Neural progenitor cell (in vitro differentiated cells): ENCODE data around the gene UNC45A. TPM values are rescaled to one million over a fixed set of nuclear protein-coding genes. Genes with fewer than 3 reads are reported as not detected.
"Not testable (repeated sequence)": the region's sequence is repeated elsewhere in the genome, so short reads cannot be mapped to it uniquely, and the experiment has no call there.

Source experiments
- DNase-seq: peaks from one replicate; pipeline ENCODE4 v3.0.0-alpha.2; 2016; ENCODE audit warnings: low spot score
- H2AFZ ChIP-seq: fragments of 200-600 bp; sonication (generic); replicated peaks from 2 replicates; pipeline ENCODE4 v1.6.1; 2016; ENCODE audit warnings: antibody characterized with exemption
- H3F3A ChIP-seq: fragments of 200-600 bp; sonication (generic); 2 replicates; pipeline ENCODE4 v1.6.1; 2016; ENCODE audit warnings: antibody characterized with exemption, low read depth
- H3K27ac ChIP-seq: fragments of 200-600 bp; sonication (generic); 2 replicates; pipeline ENCODE4 v1.5.1; 2016; ENCODE audit warnings: mild to moderate bottlenecking
- H3K27me3 ChIP-seq: fragments of 200-600 bp; sonication (generic); 2 replicates; pipeline ENCODE4 v1.6.1; 2016; ENCODE audit warnings: mild to moderate bottlenecking, moderate library complexity
- H3K36me3 ChIP-seq: fragments of 200-600 bp; sonication (generic); 2 replicates; pipeline ENCODE4 v1.5.1; 2016
- H3K4me1 ChIP-seq: fragments of 200-600 bp; sonication (generic); 2 replicates; pipeline ENCODE4 v1.6.1; 2016; ENCODE audit warnings: mixed run types
- H3K4me2 ChIP-seq: fragments of 200-600 bp; sonication (generic); 2 replicates; pipeline ENCODE4 v1.6.1; 2016
- H3K4me3 ChIP-seq: fragments of 200-600 bp; sonication (generic); 2 replicates; pipeline ENCODE4 v1.5.1; 2016
- H3K79me2 ChIP-seq: fragments of 200-600 bp; sonication (generic); 2 replicates; pipeline ENCODE4 v1.6.1; 2016; ENCODE audit warnings: low read depth
- H3K9ac ChIP-seq: fragments of 200-600 bp; sonication (generic); 2 replicates; pipeline ENCODE4 v1.6.1; 2016
- H3K9me3 ChIP-seq: fragments of 200-600 bp; sonication (generic); 2 replicates; pipeline ENCODE4 v1.5.1; 2016; ENCODE audit warnings: low read depth
- H4K20me1 ChIP-seq: fragments of 200-600 bp; sonication (generic); 2 replicates; pipeline ENCODE4 v1.6.1; 2016; ENCODE audit warnings: low read depth
- H3K27ac Mint-ChIP-seq: 3 replicates; pipeline ENCODE4 v1.8.0; 2021; ENCODE audit warnings: mixed read lengths
- H3K27me3 Mint-ChIP-seq: 2 replicates; pipeline ENCODE4 v1.8.0; 2022; ENCODE audit warnings: low read depth, mild to moderate bottlenecking, inconsistent platforms, moderate library complexity, mixed read lengths; ENCODE audit not compliant: insufficient read depth
- H3K36me3 Mint-ChIP-seq: 3 replicates; pipeline ENCODE4 v1.8.0; 2021; ENCODE audit warnings: mixed read lengths
- H3K4me1 Mint-ChIP-seq: 3 replicates; pipeline ENCODE4 v1.8.0; 2021; ENCODE audit warnings: mixed read lengths
- H3K4me3 Mint-ChIP-seq: 3 replicates; pipeline ENCODE4 v1.8.0; 2021; ENCODE audit warnings: mild to moderate bottlenecking, moderate library complexity, mixed read lengths
- H3K9me3 Mint-ChIP-seq: 3 replicates; pipeline ENCODE4 v1.8.0; 2020; ENCODE audit warnings: mixed read lengths
- EZH2 ChIP-seq: fragments of 200-600 bp; sonication (generic); IDR thresholded peaks from 2 replicates; pipeline ENCODE4 v1.6.1; 2017; ENCODE audit warnings: antibody characterized with exemption, mild to moderate bottlenecking, moderate library complexity
- EZH2phosphoT487 ChIP-seq: fragments of 200-600 bp; sonication (generic); IDR thresholded peaks from 2 replicates; pipeline ENCODE4 v1.6.1; 2017; ENCODE audit warnings: antibody characterized with exemption
- total RNA-seq: library from RNA; depleted of rRNA; stranded (reverse); fragments of >200 nt; gene quantifications from 2 replicates; pipeline ENCODE4 v1.2.3, GENCODE V29; 2015; ENCODE audit warnings: low replicate concordance
- TF ChIP-seq, protein P1 (sequence below): fragments of 200-600 bp; sonication (generic); IDR thresholded peaks from 2 replicates; pipeline ENCODE4 v1.5.1; 2017; ENCODE audit warnings: antibody characterized with exemption, mild to moderate bottlenecking

The UNC45A gene
- total RNA-seq, 1 donor from 2014 or later = 47.7 TPM

DNA sequence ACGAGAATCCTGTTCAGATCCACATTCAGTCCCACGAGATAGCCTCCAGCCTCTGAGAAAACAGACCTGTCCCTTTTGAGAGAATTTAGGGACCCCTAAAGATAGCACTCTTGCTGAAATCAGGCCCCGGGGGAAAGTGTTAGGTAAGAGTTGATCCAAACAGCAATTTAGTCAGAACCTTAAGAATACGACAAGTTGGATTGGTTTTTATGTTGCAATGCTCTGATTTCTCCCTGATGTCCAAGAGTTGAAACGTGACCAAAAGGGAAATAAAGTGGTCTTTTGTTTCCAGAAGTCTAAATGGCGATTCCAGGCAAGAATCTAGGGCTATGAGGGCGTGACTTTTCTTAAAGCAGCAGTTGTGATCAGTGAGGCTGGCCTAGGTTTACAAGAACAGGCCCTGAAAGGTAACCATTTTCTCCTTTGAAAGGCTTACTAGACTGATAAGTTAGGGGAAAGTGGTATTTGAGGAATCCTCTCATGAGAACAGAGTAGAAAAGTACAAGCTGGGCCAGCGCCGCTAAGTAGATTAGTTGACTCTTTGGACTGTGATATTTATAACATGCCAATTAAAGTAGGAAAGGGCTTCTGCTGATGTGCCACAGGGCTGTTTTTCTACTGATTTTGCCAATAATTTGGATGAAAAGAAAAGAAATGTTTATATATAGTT is 27.1 kb upstream of the UNC45A start:
- no peaks in the 10 kb centered on the region for H3K36me3 ChIP-seq
- no peak overlapping the region for H3K9ac ChIP-seq
- H3K27ac ChIP-seq = no peak overlapping the region

DNA sequence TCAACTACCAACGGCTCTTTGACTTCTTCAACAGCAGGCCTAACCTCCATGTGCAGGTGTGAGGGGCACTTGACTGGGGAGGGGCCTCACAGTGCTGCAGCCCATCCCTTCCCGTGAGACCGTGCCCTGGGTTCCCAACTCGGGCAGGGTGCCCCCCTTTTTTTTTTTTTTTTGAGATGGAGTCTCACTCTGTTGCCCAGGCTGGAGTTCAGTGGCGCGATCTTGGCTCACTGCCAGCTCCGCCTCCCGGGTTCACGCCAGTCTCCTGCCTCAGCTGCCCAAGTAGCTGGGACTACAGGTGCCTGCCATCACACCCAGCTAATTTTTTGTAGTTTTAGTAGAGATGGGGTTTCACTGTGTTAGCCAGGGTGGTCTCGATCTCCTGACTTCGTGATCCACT is 25.6 kb upstream of the UNC45A start:
- H3K4me1 ChIP-seq, H2AFZ ChIP-seq, H3K79me2 ChIP-seq, H3K27me3 Mint-ChIP-seq, H3K27ac ChIP-seq, H3K9me3 ChIP-seq, H3F3A ChIP-seq, H3K27ac Mint-ChIP-seq, H3K27me3 ChIP-seq, H3K36me3 ChIP-seq, H3K9ac ChIP-seq, H4K20me1 ChIP-seq, H3K9me3 Mint-ChIP-seq, H3K4me3 ChIP-seq, H3K4me3 Mint-ChIP-seq, DNase-seq, H3K4me2 ChIP-seq, H3K4me1 Mint-ChIP-seq: not testable (repeated sequence)
- peaks cover 24% of the 10 kb centered on the region for H3K36me3 Mint-ChIP-seq

More for the DNA sequence above, 27.1 kb upstream of the UNC45A start:
- Mint-ChIP-seq H3K4me1 (no peaks in the 10 kb centered on the region), H3K36me3 (peaks cover 23% of the 10 kb centered on the region), H3K27ac (no peak overlapping the region), H3K9me3 (no peaks in the 10 kb centered on the region), H3K4me3 (no peak overlapping the region), H3K27me3 (peaks cover 2% of the 10 kb centered on the region)
- peaks cover 22% of the 10 kb centered on the region for H3K27me3 ChIP-seq
- peaks cover 9% of the 10 kb centered on the region for H3K4me1 ChIP-seq
- peaks cover 4% of the 10 kb centered on the region for H4K20me1 ChIP-seq
- H2AFZ ChIP-seq = no peak overlapping the region
- H3F3A ChIP-seq = peaks cover 12% of the 10 kb centered on the region
- H3K4me3 ChIP-seq = no peak overlapping the region
- DNase-seq = no peak
- no peaks in the 10 kb centered on the region for H3K9me3 ChIP-seq
- H3K79me2 ChIP-seq = no peaks in the 10 kb centered on the region
- TF ChIP-seq EZH2phosphoT487 (no peak), EZH2 (no peak)
- TF ChIP-seq, protein P1, sequence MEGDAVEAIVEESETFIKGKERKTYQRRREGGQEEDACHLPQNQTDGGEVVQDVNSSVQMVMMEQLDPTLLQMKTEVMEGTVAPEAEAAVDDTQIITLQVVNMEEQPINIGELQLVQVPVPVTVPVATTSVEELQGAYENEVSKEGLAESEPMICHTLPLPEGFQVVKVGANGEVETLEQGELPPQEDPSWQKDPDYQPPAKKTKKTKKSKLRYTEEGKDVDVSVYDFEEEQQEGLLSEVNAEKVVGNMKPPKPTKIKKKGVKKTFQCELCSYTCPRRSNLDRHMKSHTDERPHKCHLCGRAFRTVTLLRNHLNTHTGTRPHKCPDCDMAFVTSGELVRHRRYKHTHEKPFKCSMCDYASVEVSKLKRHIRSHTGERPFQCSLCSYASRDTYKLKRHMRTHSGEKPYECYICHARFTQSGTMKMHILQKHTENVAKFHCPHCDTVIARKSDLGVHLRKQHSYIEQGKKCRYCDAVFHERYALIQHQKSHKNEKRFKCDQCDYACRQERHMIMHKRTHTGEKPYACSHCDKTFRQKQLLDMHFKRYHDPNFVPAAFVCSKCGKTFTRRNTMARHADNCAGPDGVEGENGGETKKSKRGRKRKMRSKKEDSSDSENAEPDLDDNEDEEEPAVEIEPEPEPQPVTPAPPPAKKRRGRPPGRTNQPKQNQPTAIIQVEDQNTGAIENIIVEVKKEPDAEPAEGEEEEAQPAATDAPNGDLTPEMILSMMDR = no peak
- no peak overlapping the region for H3K4me2 ChIP-seq

DNA sequence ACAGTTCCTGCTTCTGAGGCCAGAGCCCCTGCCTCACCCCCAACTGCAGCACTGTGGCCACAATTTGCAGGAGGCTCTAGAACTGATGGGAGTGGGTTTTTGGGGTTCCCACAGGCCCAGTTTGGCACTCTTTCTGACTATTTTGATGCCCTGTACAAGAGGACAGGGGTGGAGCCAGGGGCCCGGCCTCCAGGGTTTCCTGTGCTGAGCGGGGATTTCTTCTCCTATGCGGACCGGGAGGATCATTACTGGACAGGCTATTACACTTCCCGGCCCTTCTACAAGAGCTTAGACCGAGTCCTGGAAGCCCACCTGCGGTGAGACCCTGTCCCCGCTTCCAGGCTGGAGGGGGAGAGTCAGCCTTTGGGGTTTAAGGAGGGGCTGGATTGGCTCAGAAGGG is 25.1 kb upstream of the UNC45A start:
- no peak overlapping the region for H3K4me2 ChIP-seq
- H3K4me3 ChIP-seq = no peak overlapping the region
- H3K27me3 ChIP-seq = peaks cover 2% of the 10 kb centered on the region
- no peak overlapping the region for H3K27ac ChIP-seq
- no peak for DNase-seq
- H4K20me1 ChIP-seq = no peaks in the 10 kb centered on the region
- TF ChIP-seq, protein P1 = no peak
- no peak for TF ChIP-seq EZH2phosphoT487
- no peak for TF ChIP-seq EZH2
- H3K9ac ChIP-seq = no peak overlapping the region
- Mint-ChIP-seq H3K27ac (no peak overlapping the region), H3K4me3 (no peak overlapping the region), H3K4me1 (no peaks in the 10 kb centered on the region), H3K36me3 (peaks cover 24% of the 10 kb centered on the region), H3K27me3 (peaks cover 1% of the 10 kb centered on the region), H3K9me3 (no peaks in the 10 kb centered on the region)
- H2AFZ ChIP-seq = no peak overlapping the region
- H3F3A ChIP-seq = no peaks in the 10 kb centered on the region
- no peaks in the 10 kb centered on the region for H3K9me3 ChIP-seq
- no peaks in the 10 kb centered on the region for H3K4me1 ChIP-seq
- H3K79me2 ChIP-seq = no peaks in the 10 kb centered on the region
- no peaks in the 10 kb centered on the region for H3K36me3 ChIP-seq

DNA sequence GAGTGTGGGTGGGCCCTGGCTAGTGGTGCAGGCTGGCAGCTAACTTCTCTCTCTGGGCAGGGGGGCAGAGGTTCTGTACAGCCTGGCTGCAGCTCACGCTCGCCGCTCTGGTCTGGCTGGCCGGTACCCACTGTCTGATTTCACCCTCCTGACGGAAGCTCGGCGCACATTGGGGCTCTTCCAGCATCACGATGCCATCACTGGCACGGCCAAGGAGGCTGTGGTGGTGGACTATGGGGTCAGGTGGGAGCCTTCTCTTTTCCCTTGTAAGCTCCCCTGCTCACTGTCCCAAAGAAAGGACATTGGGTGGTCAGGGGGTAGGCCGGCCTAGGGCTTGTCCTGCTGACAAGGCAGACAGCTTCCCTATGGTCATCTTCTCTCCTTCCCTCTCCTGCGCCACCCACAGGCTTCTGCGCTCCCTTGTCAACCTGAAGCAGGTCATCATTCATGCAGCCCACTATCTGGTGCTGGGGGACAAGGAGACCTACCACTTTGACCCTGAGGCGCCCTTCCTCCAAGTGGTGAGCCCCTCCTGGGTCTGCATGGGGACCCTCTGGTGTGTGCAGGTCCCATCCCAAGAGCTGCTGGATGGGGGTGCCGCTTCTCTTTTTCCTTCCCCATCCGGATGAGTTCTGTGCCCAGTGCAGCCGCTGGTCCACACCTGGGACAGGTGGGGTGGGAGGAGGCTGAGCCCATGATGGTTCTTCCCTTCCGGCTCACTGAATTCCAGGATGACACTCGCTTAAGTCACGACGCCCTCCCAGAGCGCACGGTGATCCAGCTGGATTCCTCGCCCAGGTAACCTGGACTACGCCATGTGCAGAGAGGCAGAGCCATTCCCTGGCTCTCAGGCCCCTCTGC is 24.4 kb upstream of the UNC45A start:
- Histone ChIP-seq H3K4me3 (no peak overlapping the region), H4K20me1 (no peaks in the 10 kb centered on the region), H3K36me3 (no peaks in the 10 kb centered on the region), H2AFZ (no peak overlapping the region), H3K9ac (no peak overlapping the region), H3K4me2 (no peak overlapping the region), H3F3A (no peaks in the 10 kb centered on the region), H3K4me1 (no peaks in the 10 kb centered on the region), H3K27me3 (no peaks in the 10 kb centered on the region), H3K9me3 (no peaks in the 10 kb centered on the region), H3K79me2 (no peaks in the 10 kb centered on the region), H3K27ac (no peak overlapping the region)
- DNase-seq = no peak
- H3K4me3 Mint-ChIP-seq = no peak overlapping the region
- H3K9me3 Mint-ChIP-seq = no peaks in the 10 kb centered on the region
- H3K27ac Mint-ChIP-seq = no peak overlapping the region
- no peaks in the 10 kb centered on the region for H3K4me1 Mint-ChIP-seq
- peaks cover 26% of the 10 kb centered on the region for H3K36me3 Mint-ChIP-seq
- H3K27me3 Mint-ChIP-seq = no peaks in the 10 kb centered on the region
- TF ChIP-seq EZH2phosphoT487 (no peak), EZH2 (no peak)
- TF ChIP-seq, protein P1 = no peak
